Neural progenitor cell (in vitro differentiated cells): ENCODE measurements around the gene CRY2. TPM values are rescaled to one million over a fixed set of nuclear protein-coding genes. Genes with fewer than 3 reads are reported as not detected.
A peak's percentile ranks its signal among the peaks of the same experiment; 100 is the strongest.

ENCODE experiments used
- DNase-seq: peaks from one replicate; pipeline ENCODE4 v3.0.0-alpha.2; 2016; ENCODE audit warnings: low spot score
- H2AFZ ChIP-seq: fragments of 200-600 bp; sonication (generic); replicated peaks from 2 replicates; pipeline ENCODE4 v1.6.1; 2016; ENCODE audit warnings: antibody characterized with exemption
- H3F3A ChIP-seq: fragments of 200-600 bp; sonication (generic); 2 replicates; pipeline ENCODE4 v1.6.1; 2016; ENCODE audit warnings: antibody characterized with exemption, low read depth
- H3K27ac ChIP-seq: fragments of 200-600 bp; sonication (generic); 2 replicates; pipeline ENCODE4 v1.5.1; 2016; ENCODE audit warnings: mild to moderate bottlenecking
- H3K27me3 ChIP-seq: fragments of 200-600 bp; sonication (generic); 2 replicates; pipeline ENCODE4 v1.6.1; 2016; ENCODE audit warnings: mild to moderate bottlenecking, moderate library complexity
- H3K36me3 ChIP-seq: fragments of 200-600 bp; sonication (generic); 2 replicates; pipeline ENCODE4 v1.5.1; 2016
- H3K4me1 ChIP-seq: fragments of 200-600 bp; sonication (generic); 2 replicates; pipeline ENCODE4 v1.6.1; 2016; ENCODE audit warnings: mixed run types
- H3K4me2 ChIP-seq: fragments of 200-600 bp; sonication (generic); 2 replicates; pipeline ENCODE4 v1.6.1; 2016
- H3K4me3 ChIP-seq: fragments of 200-600 bp; sonication (generic); 2 replicates; pipeline ENCODE4 v1.5.1; 2016
- H3K79me2 ChIP-seq: fragments of 200-600 bp; sonication (generic); 2 replicates; pipeline ENCODE4 v1.6.1; 2016; ENCODE audit warnings: low read depth
- H3K9ac ChIP-seq: fragments of 200-600 bp; sonication (generic); 2 replicates; pipeline ENCODE4 v1.6.1; 2016
- H3K9me3 ChIP-seq: fragments of 200-600 bp; sonication (generic); 2 replicates; pipeline ENCODE4 v1.5.1; 2016; ENCODE audit warnings: low read depth
- H4K20me1 ChIP-seq: fragments of 200-600 bp; sonication (generic); 2 replicates; pipeline ENCODE4 v1.6.1; 2016; ENCODE audit warnings: low read depth
- H3K27ac Mint-ChIP-seq: 3 replicates; pipeline ENCODE4 v1.8.0; 2021; ENCODE audit warnings: mixed read lengths
- H3K27me3 Mint-ChIP-seq: 2 replicates; pipeline ENCODE4 v1.8.0; 2022; ENCODE audit warnings: low read depth, mild to moderate bottlenecking, inconsistent platforms, moderate library complexity, mixed read lengths; ENCODE audit not compliant: insufficient read depth
- H3K36me3 Mint-ChIP-seq: 3 replicates; pipeline ENCODE4 v1.8.0; 2021; ENCODE audit warnings: mixed read lengths
- H3K4me1 Mint-ChIP-seq: 3 replicates; pipeline ENCODE4 v1.8.0; 2021; ENCODE audit warnings: mixed read lengths
- H3K4me3 Mint-ChIP-seq: 3 replicates; pipeline ENCODE4 v1.8.0; 2021; ENCODE audit warnings: mild to moderate bottlenecking, moderate library complexity, mixed read lengths
- H3K9me3 Mint-ChIP-seq: 3 replicates; pipeline ENCODE4 v1.8.0; 2020; ENCODE audit warnings: mixed read lengths
- CTCF ChIP-seq: fragments of 200-600 bp; sonication (generic); IDR thresholded peaks from 2 replicates; pipeline ENCODE4 v1.5.1; 2017; ENCODE audit warnings: antibody characterized with exemption, mild to moderate bottlenecking
- EZH2 ChIP-seq: fragments of 200-600 bp; sonication (generic); IDR thresholded peaks from 2 replicates; pipeline ENCODE4 v1.6.1; 2017; ENCODE audit warnings: antibody characterized with exemption, mild to moderate bottlenecking, moderate library complexity
- EZH2phosphoT487 ChIP-seq: fragments of 200-600 bp; sonication (generic); IDR thresholded peaks from 2 replicates; pipeline ENCODE4 v1.6.1; 2017; ENCODE audit warnings: antibody characterized with exemption
- total RNA-seq: library from RNA; depleted of rRNA; stranded (reverse); fragments of >200 nt; gene quantifications from 2 replicates; pipeline ENCODE4 v1.2.3, GENCODE V29; 2015; ENCODE audit warnings: low replicate concordance

Gene CRY2
- total RNA-seq, 1 donor from 2014 or later: 15.8 TPM

- H3K4me3 Mint-ChIP-seq: peak overlapping the region; percentile 33
- H3K27me3 ChIP-seq: peaks cover 11% of the 10 kb centered on the region
- H3K4me3 ChIP-seq: no peak overlapping the region
- H3K27ac ChIP-seq: no peak overlapping the region
- no peaks in the 10 kb centered on the region for H3K79me2 ChIP-seq
- no peak overlapping the region for H2AFZ ChIP-seq
- DNase-seq: no peak
- H3K4me1 Mint-ChIP-seq: peaks cover 9% of the 10 kb centered on the region
- peaks cover 12% of the 10 kb centered on the region for H3F3A ChIP-seq
- H3K36me3 ChIP-seq: no peaks in the 10 kb centered on the region
- peaks cover 40% of the 10 kb centered on the region for H4K20me1 ChIP-seq
- no peak overlapping the region for H3K9ac ChIP-seq
- H3K36me3 Mint-ChIP-seq: no peaks in the 10 kb centered on the region
- H3K27ac Mint-ChIP-seq: no peak overlapping the region
- peaks cover 3% of the 10 kb centered on the region for H3K4me1 ChIP-seq
- H3K4me2 ChIP-seq: no peak overlapping the region
- TF ChIP-seq CTCF (no peak), EZH2phosphoT487 (no peak), EZH2 (no peak)
- peaks cover 12% of the 10 kb centered on the region for H3K27me3 Mint-ChIP-seq
- H3K9me3 Mint-ChIP-seq: no peaks in the 10 kb centered on the region
- no peaks in the 10 kb centered on the region for H3K9me3 ChIP-seq
Measured at GRCh38 chr11:45887587-45887986, 40.3 kb downstream of the CRY2 start.

- Histone ChIP-seq H4K20me1 (peaks cover 25% of the 10 kb centered on the region), H3K9me3 (no peaks in the 10 kb centered on the region), H3K4me1 (peaks cover 10% of the 10 kb centered on the region), H3K27me3 (peaks cover 11% of the 10 kb centered on the region), H3F3A (peaks cover 11% of the 10 kb centered on the region), H3K79me2 (no peaks in the 10 kb centered on the region), H3K9ac (no peak overlapping the region), H3K36me3 (no peaks in the 10 kb centered on the region), H3K27ac (no peak overlapping the region), H2AFZ (no peak overlapping the region), H3K4me3 (no peak overlapping the region), H3K4me2 (no peak overlapping the region)
- Mint-ChIP-seq H3K9me3 (no peaks in the 10 kb centered on the region), H3K27ac (no peak overlapping the region), H3K4me1 (peaks cover 11% of the 10 kb centered on the region), H3K27me3 (peaks cover 11% of the 10 kb centered on the region), H3K36me3 (no peaks in the 10 kb centered on the region), H3K4me3 (peak overlapping the region; percentile 7)
- DNase-seq: no peak
- TF ChIP-seq EZH2phosphoT487 (no peak), CTCF (no peak), EZH2 (no peak)
Measured at GRCh38 chr11:45889555-45889954, 42.3 kb downstream of the CRY2 start.

- Histone ChIP-seq H3K27ac (no peak overlapping the region), H3K36me3 (no peaks in the 10 kb centered on the region), H3F3A (peaks cover 7% of the 10 kb centered on the region), H3K9me3 (no peaks in the 10 kb centered on the region), H3K4me2 (no peak overlapping the region), H4K20me1 (peaks cover 21% of the 10 kb centered on the region), H3K79me2 (no peaks in the 10 kb centered on the region), H3K9ac (no peak overlapping the region), H3K4me3 (no peak overlapping the region), H3K4me1 (peaks cover 10% of the 10 kb centered on the region), H3K27me3 (peaks cover 11% of the 10 kb centered on the region), H2AFZ (no peak overlapping the region)
- DNase-seq: no peak
- peaks cover 7% of the 10 kb centered on the region for H3K4me1 Mint-ChIP-seq
- TF ChIP-seq CTCF (no peak), EZH2 (no peak), EZH2phosphoT487 (no peak)
- no peak overlapping the region for H3K27ac Mint-ChIP-seq
- H3K27me3 Mint-ChIP-seq: peaks cover 10% of the 10 kb centered on the region
- H3K4me3 Mint-ChIP-seq: no peak overlapping the region
- H3K36me3 Mint-ChIP-seq: no peaks in the 10 kb centered on the region
- no peaks in the 10 kb centered on the region for H3K9me3 Mint-ChIP-seq
Measured at GRCh38 chr11:45889966-45890365, 42.7 kb downstream of the CRY2 start.
